Thyroid gland (tissue), 4 donors: ENCODE data around the gene SRSF3. TPM values are rescaled to one million over a fixed set of nuclear protein-coding genes. Genes with fewer than 3 reads are reported as not detected.
A peak's percentile ranks its signal among the peaks of the same experiment; 100 is the strongest.

Source experiments
- DNase-seq, 2 donors: peaks; one replicate each; pipeline ENCODE4 v3.0.0-alpha.2; 2019
- H3K27ac ChIP-seq, 3 donors: fragments of 200-600 bp; sonication (generic); 1 replicate in 2 of 3; 2 replicates in 1 of 3; pipeline ENCODE4 v1.5.1; 2016 to 2019; ENCODE audit warnings: mild to moderate bottlenecking in 1 of 3, moderate library complexity in 1 of 3
- H3K27me3 ChIP-seq: fragments of 200-600 bp; sonication (generic); one replicate; pipeline ENCODE4 v1.5.1; 2019
- H3K36me3 ChIP-seq, 2 donors: fragments of 200-600 bp; sonication (generic); one replicate each; pipeline ENCODE4 v1.5.1; 2016 to 2019
- H3K4me1 ChIP-seq, 2 donors: fragments of 200-600 bp; sonication (generic); one replicate each; pipeline ENCODE4 v1.5.1; 2017 to 2019
- H3K4me3 ChIP-seq, 3 donors: fragments of 200-600 bp; sonication (generic); replicated peaks in 1 of 3; 1 replicate in 2 of 3; 2 replicates in 1 of 3; pipeline ENCODE4 v1.5.1; 2016; ENCODE audit warnings: mild to moderate bottlenecking in 1 of 3
- H3K9me3 ChIP-seq: fragments of 200-600 bp; sonication (generic); one replicate; pipeline ENCODE4 v1.5.1; 2017
- POLR2A ChIP-seq, 2 donors: fragments of 450-650 bp; IDR thresholded peaks; one replicate each; pipeline ENCODE4 v1.6.1; 2017; ENCODE audit warnings: antibody characterized with exemption in 2 of 2, mild to moderate bottlenecking in 2 of 2, moderate library complexity in 1 of 2
- WGBS, 2 donors: methylation state at CpG; one replicate each; pipeline ENCODE4 v1.1.5; 2017; 5-methylcytosine and 5-hydroxymethylcytosine counted together
- intact Hi-C: fragments of 100-400 bp; cut with DNase I; formaldehyde crosslinking; loops from one replicate; pipeline ENCODE4 v1.15.1; 2023
- total RNA-seq, 4 donors: library from RNA; depleted of rRNA; stranded (reverse); fragments of >200 nt; gene quantifications; one replicate each; pipeline ENCODE4 v1.2.3, GENCODE V29; 2016
- TF ChIP-seq, protein P1 (sequence below), 6 experiments: fragments of 200-600 bp in 3 of 6; fragments of 450-650 bp in 3 of 6; sonication (generic) in 3 of 6; IDR thresholded peaks; one replicate each; pipeline ENCODE4 v1.5.1; 2016 to 2019; ENCODE audit warnings: antibody characterized with exemption in 6 of 6, mild to moderate bottlenecking in 2 of 6, inconsistent platforms in 1 of 6, moderate library complexity in 1 of 6

The SRSF3 gene
- total RNA-seq, 4 donors from 2014 or later = 120 to 287 (median 144) TPM

DNA sequence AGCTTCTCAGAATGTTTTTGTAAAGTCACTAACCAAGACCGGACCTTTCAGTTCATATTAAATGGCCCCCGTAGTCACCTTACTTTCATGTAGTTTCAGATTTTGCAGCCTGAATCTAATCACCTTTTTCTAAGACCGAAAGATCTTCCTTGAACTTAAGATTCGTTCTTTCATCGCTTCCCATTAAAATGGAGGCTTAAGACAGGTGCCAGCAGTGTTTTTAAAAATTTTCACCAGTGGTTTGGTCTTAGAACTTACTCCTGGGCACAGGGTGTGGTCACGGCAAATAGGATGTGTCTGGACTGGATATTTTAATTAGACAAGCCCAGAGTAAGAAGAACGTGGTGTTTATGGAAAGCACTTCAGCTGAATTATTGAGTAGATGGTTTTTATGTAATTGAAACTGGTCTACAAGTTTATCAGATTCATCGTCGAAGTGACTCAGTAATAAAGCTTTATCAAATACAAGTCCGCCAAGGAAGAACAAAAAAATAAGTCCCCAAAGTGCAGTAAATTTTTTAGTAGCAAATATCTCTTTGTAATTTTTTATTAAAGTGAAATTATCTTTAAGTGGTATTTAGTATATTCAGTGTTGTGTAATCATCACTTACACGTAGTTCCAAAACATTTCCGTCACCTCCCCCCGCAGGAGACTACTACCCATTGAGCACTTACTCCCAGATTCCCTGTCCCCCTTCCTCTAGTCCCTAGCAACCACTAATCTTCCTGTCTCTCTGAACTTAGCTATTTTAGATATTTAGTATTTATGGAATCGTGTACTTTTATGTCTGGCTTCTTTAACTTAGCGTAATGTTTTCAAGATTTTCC lies 868 bp downstream of the SRSF3 start:
- peaks cover 27 to 33% of the 10 kb centered on the region in 2 donors for H3K36me3 ChIP-seq
- H3K9me3 ChIP-seq = no peaks in the 10 kb centered on the region
- H3K27me3 ChIP-seq = no peaks in the 10 kb centered on the region
- WGBS, 2 donors = 0% methylated on average over 15 of the region's 15 CpGs
- peak overlapping the region; percentile 57 to 71 (median 58) for H3K4me3 ChIP-seq
- TF ChIP-seq, protein P1, sequence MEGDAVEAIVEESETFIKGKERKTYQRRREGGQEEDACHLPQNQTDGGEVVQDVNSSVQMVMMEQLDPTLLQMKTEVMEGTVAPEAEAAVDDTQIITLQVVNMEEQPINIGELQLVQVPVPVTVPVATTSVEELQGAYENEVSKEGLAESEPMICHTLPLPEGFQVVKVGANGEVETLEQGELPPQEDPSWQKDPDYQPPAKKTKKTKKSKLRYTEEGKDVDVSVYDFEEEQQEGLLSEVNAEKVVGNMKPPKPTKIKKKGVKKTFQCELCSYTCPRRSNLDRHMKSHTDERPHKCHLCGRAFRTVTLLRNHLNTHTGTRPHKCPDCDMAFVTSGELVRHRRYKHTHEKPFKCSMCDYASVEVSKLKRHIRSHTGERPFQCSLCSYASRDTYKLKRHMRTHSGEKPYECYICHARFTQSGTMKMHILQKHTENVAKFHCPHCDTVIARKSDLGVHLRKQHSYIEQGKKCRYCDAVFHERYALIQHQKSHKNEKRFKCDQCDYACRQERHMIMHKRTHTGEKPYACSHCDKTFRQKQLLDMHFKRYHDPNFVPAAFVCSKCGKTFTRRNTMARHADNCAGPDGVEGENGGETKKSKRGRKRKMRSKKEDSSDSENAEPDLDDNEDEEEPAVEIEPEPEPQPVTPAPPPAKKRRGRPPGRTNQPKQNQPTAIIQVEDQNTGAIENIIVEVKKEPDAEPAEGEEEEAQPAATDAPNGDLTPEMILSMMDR (IDR thresholded peaks at IDR 0.05) = no peak
- peak in 1 of 2 donors; percentile 31 for TF ChIP-seq POLR2A (IDR thresholded peaks at IDR 0.05)
- intact Hi-C loops = loop anchor here (10.0 kb wide), 1 partner anchor 150 kb away; the partner anchor contains the start of genes KCTD20 and PXT1
- H3K4me1 ChIP-seq = peaks cover 35 to 46% of the 10 kb centered on the region in 2 donors
- peak overlapping the region; percentile 98 to 100 (median 99) for H3K27ac ChIP-seq
- DNase-seq = peak; percentile 52 to 53

DNA sequence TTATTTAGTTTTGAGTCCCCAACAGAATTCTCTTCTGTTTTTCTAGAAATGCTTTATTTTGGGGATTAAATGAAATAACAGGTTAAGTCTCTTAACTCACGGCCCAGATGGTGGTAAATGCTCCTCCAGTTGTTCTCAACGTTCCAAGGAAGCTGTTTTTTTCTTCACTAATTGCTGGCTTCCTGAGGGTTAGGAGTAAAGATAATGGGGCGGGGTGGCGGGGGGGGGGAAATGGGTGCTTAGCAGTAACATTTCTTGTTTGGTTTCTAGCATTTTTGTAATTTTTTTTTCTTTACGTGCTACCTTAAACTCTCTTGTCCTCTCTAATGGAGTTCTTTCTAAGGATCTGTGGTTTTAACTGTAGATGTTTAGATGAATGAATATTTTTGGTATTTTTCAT lies 2.2 kb downstream of the SRSF3 start:
- peaks cover 40 to 45% of the 10 kb centered on the region in 2 donors for H3K36me3 ChIP-seq
- H3K27me3 ChIP-seq = no peaks in the 10 kb centered on the region
- H3K9me3 ChIP-seq = no peaks in the 10 kb centered on the region
- intact Hi-C loops = loop anchor here (10.0 kb wide), 1 partner anchor 152 kb away; the partner anchor contains the start of genes KCTD20 and PXT1
- H3K4me3 ChIP-seq = peak overlapping the region in 2 of 3 donors; percentile 58 to 71
- no peak for DNase-seq
- peak overlapping the region; percentile 98 to 100 (median 99) for H3K27ac ChIP-seq
- WGBS, 2 donors = 1 to 5% methylated on average over 5 of the region's 5 CpGs
- TF ChIP-seq POLR2A (IDR thresholded peaks at IDR 0.05) = no peak
- TF ChIP-seq, protein P1 (IDR thresholded peaks at IDR 0.05) = no peak
- peaks cover 35 to 54% of the 10 kb centered on the region in 2 donors for H3K4me1 ChIP-seq

DNA sequence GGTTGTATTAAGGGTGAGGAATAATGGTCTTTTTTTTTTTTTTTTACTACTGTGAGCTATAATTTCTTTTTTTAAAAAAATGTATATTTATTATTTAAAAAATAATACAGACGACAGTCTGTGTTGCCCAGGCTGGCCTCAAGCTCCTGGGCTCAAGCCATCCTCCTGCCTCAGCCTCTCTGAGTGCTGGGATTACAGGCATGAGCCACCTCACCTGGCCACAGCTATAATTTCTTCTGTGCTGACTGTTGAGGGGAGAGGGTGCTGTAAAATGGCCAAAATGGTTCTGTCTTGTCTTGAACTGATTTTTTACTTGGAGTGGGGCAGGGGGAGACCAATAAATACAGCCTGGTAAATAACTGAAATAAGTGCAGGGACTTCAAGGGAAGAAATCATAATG lies 3.6 kb downstream of the SRSF3 start:
- H3K4me1 ChIP-seq = peaks cover 35 to 62% of the 10 kb centered on the region in 2 donors
- no peaks in the 10 kb centered on the region for H3K27me3 ChIP-seq
- H3K4me3 ChIP-seq = peak overlapping the region in 1 of 3 donors; percentile 71
- TF ChIP-seq POLR2A (IDR thresholded peaks at IDR 0.05) = no peak
- TF ChIP-seq, protein P1 (IDR thresholded peaks at IDR 0.05) = no peak
- H3K27ac ChIP-seq = peak overlapping the region in 1 of 3 donors; percentile 100
- WGBS, 2 donors = 11 to 24% methylated on average over 1 of the region's 1 CpG
- intact Hi-C loops = loop anchor here (10.0 kb wide), 1 partner anchor 153 kb away; the partner anchor contains the start of genes KCTD20 and PXT1
- H3K36me3 ChIP-seq = peaks cover 54 to 58% of the 10 kb centered on the region in 2 donors
- no peaks in the 10 kb centered on the region for H3K9me3 ChIP-seq
- no peak for DNase-seq

DNA sequence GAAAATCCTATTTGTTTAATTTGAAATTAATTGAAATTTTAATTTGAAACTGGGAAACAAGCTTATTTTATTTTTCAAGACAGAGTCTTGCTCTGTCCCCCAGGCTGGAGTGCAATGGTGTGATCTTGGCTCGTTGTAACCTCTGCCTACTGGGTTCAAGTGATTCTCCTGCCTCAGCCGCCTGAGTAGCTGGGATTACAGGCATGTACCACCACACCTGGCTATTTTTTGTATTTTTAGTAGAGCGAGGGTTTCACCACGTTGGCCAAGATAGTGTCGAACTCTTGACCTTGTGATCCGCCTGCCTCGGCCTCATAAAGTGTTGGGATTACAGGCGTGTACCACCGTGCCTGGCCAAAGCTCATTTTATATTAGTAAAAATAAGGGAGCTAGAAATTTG lies 4.2 kb downstream of the SRSF3 start:
- Histone ChIP-seq H3K36me3 (peaks cover 58 to 63% of the 10 kb centered on the region in 2 donors), H3K27me3 (no peaks in the 10 kb centered on the region), H3K9me3 (no peaks in the 10 kb centered on the region), H3K27ac (peak overlapping the region in 2 of 3 donors; percentile 25 to 100), H3K4me1 (peaks cover 31 to 62% of the 10 kb centered on the region in 2 donors), H3K4me3 (peak overlapping the region in 1 of 3 donors; percentile 71)
- WGBS, 2 donors = 19 to 22% methylated on average over 9 of the region's 9 CpGs
- no peak for DNase-seq
- TF ChIP-seq POLR2A (IDR thresholded peaks at IDR 0.05) = no peak
- TF ChIP-seq, protein P1 (IDR thresholded peaks at IDR 0.05) = no peak
- intact Hi-C loops = loop anchor here (10.0 kb wide), 1 partner anchor 154 kb away; the partner anchor contains the start of genes KCTD20 and PXT1
